ENCODE measurements around the gene ZNF750.

DNA sequence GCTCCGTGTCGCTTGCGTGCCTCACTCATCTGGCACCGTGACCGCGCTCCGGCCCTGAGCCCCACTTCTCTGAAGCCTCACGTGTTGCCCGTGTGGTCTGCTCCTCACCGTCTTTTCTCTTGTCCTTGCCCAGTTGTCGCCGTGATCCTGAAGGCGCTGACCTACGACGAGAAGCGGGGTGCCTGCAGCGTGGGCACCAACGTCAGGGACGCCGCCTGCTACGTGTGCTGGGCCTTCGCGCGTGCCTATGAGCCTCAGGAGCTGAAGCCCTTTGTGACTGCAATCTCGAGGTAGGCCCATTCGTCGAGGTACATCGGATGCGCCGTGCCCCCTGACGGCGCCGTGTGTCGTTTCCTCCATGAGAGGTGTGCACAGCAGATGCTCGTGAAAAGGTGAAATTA is 30.3 kb upstream of the ZNF750 start:
- TF ChIP-seq POLR2A (IDR thresholded peaks at IDR 0.05) (no peak), POLR2AphosphoS5 (IDR thresholded peaks at IDR 0.05) (no peak)
- TF ChIP-seq, protein P1, sequence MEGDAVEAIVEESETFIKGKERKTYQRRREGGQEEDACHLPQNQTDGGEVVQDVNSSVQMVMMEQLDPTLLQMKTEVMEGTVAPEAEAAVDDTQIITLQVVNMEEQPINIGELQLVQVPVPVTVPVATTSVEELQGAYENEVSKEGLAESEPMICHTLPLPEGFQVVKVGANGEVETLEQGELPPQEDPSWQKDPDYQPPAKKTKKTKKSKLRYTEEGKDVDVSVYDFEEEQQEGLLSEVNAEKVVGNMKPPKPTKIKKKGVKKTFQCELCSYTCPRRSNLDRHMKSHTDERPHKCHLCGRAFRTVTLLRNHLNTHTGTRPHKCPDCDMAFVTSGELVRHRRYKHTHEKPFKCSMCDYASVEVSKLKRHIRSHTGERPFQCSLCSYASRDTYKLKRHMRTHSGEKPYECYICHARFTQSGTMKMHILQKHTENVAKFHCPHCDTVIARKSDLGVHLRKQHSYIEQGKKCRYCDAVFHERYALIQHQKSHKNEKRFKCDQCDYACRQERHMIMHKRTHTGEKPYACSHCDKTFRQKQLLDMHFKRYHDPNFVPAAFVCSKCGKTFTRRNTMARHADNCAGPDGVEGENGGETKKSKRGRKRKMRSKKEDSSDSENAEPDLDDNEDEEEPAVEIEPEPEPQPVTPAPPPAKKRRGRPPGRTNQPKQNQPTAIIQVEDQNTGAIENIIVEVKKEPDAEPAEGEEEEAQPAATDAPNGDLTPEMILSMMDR (IDR thresholded peaks at IDR 0.05) = no peak
